GM18511 (cell line): Measurements from ENCODE around the gene ACSF3.
"Not testable (repeated sequence)": the region's sequence is repeated elsewhere in the genome, so short reads cannot be mapped to it uniquely, and the experiment has no call there.

Experiments
- ATAC-seq: cut with Tn5 transposase; IDR thresholded peaks from one replicate; pipeline ENCODE4 v1.9.1; 2021; ENCODE audit warnings: mild to moderate bottlenecking, moderate library complexity; ENCODE audit not compliant: unreplicated experiment

Gene ACSF3

GRCh38 chr16:89155851-89156739 lies 62.4 kb downstream of the ACSF3 start:
- ATAC-seq = no peak

- ATAC-seq = no peak
These were observed 63.3 kb downstream of the ACSF3 start for GRCh38 chr16:89156740-89157645.

- ATAC-seq = no peak
These were observed 64.1 kb downstream of the ACSF3 start for GRCh38 chr16:89157778-89158177.

DNA sequence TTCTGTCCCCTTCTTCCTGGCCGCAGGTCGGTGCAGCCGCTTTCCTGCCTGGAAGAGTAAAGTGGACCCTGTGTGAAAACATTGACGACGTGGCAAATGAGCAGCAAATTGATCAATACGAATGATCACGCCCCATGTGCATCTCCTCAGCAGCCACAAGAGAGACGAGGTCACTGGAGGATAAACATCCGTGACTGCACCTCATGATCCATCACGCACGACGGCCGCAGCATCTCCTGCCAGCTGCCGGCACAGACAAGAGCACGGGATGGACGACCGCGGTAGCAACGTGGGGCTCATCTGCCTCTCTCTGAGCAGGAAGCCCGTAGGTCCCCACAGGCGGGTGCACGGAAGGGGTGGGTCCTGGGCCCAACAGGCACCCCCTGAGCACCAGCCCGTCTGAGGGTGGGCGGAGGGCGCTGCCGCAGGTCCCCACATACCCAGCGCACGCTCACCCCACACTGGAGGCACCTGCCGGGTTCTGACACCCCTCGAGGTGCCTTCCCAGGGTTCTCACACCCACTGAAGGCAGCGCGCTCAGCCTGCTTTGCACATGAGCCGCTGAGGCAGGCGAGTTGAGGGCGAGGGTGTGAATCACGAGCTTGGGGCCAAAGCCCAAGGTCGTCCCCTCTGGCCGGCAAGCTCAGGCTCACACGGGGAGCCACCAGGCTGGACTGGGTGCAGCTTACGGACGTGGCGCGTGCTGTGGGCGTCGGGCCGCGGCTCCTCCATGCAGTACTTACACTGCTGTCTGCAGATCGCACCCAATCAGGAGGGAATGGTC lies 65.6 kb downstream of the ACSF3 start:
- ATAC-seq = no peak

GRCh38 chr16:89159850-89160354 lies 66.2 kb downstream of the ACSF3 start:
- ATAC-seq = no peak

GRCh38 chr16:89160977-89161701 lies 67.5 kb downstream of the ACSF3 start:
- no peak for ATAC-seq

DNA sequence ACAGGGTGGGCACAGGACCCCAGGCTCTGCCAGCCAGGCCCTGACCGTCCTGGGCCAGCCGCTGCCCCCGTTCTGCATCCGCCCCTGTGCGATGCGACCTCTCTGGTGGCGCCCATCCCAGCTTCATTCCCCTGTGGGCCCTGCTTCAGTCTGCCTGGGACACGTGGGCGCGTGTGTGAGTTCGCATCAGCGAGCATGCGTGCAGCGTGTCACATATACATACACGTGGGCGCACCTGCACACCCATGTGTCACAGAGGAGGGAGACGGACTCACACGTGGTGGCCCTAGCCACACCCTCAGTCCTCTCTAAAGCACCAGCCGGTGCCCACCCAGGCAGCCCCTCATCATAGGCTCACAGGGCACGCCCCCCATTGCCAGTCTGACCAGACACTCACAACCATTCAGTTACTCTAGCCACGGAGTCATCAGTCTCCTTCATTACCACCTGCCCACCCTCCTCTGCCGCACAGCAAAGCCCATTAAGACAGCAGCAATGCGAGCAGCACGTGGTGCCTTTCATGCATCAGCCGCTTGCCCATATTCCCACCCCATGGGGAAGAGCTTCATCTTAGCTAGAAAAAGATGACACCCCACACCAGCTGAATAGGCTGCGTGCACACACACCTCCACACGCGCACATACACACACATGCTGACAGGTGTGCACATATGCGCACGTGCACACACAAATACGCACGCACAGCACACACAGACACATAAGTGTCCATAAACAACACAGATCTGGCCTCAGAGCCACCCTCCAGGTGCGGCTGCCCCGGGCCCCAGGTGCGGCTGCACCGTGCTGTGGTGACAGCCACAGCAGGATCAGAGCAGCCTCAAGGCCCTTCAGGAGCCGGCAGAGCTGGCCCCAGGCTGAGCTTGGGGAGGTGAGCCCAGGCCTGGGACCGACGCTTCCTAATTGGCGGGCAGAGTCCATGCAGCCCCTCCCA lies 68.4 kb downstream of the ACSF3 start:
- no peak for ATAC-seq

- ATAC-seq = no peak
These were observed 69.6 kb downstream of the ACSF3 start for GRCh38 chr16:89163297-89163696.

DNA sequence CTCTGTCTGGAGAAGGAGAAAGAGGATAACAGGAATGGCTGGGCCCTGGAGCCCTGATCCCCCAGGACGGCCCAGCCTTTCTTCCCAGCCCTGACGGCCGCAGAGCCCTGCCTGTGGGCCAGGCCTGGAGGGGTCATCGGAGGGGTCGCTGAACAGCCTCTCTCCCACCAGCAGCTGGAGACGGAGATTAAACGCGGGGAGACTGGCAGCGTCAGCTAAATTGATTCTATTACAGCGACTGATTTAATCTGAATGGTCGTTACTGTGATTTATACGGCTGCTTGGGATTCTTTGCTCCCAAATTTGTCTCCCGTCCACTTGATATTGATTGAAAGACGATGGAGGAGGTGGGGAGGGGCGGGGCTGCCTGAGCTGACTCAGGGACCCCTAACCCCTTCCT lies 70.8 kb downstream of the ACSF3 start:
- ATAC-seq = no peak

DNA sequence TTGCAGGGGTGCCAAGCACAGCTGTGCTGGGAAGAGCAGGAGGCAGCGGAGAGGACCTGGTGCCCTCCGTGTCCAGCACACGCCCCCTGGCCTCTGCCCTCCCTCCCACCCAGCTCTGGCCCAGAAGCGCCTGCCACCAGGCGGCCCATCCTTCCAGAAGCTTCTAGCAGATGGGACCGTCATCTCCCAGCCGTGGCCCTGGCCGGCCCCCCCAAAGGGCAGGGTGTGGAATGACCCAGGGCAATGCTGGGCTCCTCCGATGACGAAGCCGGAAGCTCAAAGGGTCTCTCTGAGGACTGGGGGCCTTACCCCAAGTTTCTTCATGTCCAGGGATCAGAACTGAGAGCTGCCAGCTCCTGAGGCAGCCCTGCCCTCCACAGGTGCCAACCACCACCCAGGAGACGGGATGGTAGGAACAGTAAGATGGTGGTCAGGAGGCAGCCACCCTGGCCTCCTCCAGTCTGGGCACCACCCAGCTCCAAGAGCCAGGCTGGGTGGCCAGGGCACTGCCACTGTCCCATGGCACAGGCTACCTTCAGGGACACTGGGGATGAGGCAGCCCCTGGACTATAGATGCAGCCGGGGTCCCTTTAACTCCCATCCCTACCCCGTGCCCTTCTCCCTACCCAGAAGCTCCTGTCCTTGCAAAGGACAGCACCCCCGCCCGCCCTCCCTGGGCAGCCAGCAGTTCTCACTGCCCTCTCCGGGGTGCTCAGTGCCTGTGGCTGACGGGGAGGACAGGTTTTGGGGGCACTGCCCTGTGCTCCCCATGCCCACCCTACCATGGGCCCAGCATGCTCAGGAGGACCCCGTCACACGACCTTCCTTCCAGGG lies 71.4 kb downstream of the ACSF3 start:
- ATAC-seq = no peak

DNA sequence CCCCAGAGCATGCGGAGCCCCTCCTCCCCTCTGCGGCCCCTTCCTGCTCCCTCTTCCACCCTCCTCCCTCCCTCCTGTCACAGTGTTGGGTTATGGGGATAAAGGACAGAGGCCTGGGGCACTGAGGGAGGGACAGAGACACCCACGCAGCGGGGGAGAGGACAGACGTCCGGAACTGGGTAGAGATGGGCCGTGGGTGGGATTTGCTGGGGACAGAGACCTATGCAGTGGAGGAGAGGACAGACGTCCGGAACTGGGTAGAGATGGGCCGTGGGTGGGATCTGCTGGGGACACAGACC lies 72.0 kb downstream of the ACSF3 start:
- not testable (repeated sequence) for ATAC-seq

DNA sequence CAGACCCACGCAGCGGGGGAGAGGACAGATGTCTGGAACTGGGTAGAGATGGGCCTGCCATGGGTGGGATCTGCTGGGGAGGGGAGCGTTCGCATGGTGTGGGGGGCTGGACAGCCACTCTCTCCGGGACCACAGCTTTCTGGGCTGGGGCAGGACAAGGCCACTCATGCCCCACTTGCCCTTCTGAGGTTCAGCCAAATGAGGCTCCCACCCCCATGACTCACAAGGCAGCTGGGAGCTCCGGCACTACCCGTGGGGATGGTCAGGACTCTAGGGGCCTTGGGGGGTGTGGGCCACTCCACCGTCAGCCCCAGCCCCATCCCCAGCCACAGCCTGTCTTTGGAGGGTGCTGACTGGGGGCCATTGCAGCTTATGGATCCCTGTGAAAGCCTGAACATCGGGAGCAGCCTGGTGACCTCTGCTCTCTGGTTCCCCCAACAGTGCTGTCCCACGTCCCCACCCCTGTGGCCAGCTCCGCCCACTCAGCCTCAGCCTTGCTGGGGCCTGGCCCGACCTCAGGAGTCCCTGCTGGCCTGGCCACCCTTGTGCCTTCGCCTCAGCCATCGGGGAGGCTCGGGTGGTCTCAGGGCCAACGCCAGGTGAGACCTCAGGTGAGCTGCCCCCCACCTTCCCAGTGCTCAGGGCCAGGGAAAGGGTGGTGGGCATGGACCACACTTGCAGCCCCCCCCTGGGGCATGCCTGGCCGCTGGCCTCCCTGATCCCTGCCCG lies 73.2 kb downstream of the ACSF3 start:
- no peak for ATAC-seq

DNA sequence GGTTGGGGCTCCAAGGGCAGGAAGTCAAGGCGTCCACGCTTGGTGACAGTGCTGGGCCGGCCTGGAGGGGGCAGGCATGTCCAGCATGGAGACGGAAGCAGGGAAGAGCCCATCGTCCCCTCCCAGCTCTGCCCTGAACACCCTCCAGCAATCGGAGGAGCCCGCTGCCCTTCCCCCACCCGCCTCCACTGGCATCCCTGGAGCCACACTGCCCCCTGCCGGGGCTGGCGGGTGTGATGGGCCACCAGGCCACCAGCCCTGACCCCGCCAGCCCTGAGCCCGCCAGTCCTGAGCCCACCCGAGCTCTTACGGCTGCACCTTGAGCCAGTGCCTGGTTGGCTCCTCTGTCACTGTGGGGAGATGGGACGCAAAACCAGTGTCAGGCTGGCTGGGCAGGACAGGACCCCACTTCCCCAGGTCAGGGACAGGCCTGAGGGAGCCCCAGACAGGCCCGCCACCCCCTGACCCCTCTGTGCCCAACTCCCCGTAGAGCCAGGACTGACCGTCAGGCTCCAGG lies 73.8 kb downstream of the ACSF3 start:
- no peak for ATAC-seq

- no peak for ATAC-seq
These were observed 74.9 kb downstream of the ACSF3 start for GRCh38 chr16:89168381-89169189.

DNA sequence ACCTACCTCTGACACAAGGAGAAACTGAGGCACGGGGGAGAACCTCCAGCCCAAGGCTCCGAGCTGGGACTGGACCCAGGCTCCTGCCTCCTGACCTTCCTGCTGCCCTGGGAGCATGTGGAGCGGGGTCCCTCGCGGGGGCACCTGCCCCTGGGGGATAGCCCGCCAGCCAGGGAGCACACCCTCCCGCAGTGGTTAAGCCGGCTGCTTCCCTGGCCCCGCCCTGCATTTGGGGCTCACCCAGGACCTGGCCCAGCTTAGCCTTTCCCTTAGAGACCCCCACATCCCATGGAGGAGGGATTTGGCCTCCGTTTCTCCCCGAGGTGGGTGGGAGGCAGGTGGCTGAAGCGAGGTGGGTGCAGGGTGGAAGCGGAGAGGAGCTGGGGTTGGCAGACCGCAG lies 76.1 kb downstream of the ACSF3 start:
- no peak for ATAC-seq

- ATAC-seq = no peak
These were observed 76.9 kb downstream of the ACSF3 start for GRCh38 chr16:89170346-89171215.
